Caco-2 (cell line): Measurements from ENCODE around the gene CRTAC1. TPM values are rescaled to one million over a fixed set of nuclear protein-coding genes. Genes with fewer than 3 reads are reported as not detected.

Experiments
- BruUV-seq: library from RNA; stranded (reverse); fragments of 400-500 nt; replicated peaks from 2 replicates; lab custom pipeline; 2021; lab: Mats Ljungman, UMichigan
- CTCF ChIA-PET: fragments of 300-600 bp; sonication (Branson Sonifier 250); formaldehyde crosslinking; loops from one replicate; lab custom pipeline; 2022; ENCODE audit warnings: antibody characterized with exemption; lab: Charles Lee
- POLR2A ChIA-PET: fragments of 300-600 bp; sonication (Branson Sonifier 250); formaldehyde crosslinking; loops from one replicate; lab custom pipeline; 2022; ENCODE audit warnings: antibody characterized with exemption; lab: Charles Lee
- DNase-seq, 2 experiments: peaks; one replicate each; pipeline versions ENCODE4 v3.0.0 to v3.0.0-alpha.2; 2020 to 2022
- H3K27me3 ChIP-seq: replicated peaks from 2 replicates; pipeline ENCODE4 v1.6.0; 2011; ENCODE audit warnings: low read length; ENCODE audit not compliant: control insufficient read depth, insufficient read depth
- H3K36me3 ChIP-seq: 2 replicates; pipeline ENCODE4 v1.5.1; 2011; ENCODE audit warnings: low read length; ENCODE audit not compliant: control insufficient read depth, insufficient read depth
- H3K4me1 ChIP-seq: fragments of 250-450 bp; sonication (Bioruptor Pico); 2 replicates; pipeline ENCODE4 v1.5.1; 2020; ENCODE audit warnings: mild to moderate bottlenecking
- H3K4me3 ChIP-seq: 2 replicates; pipeline ENCODE4 v1.5.1; 2011; ENCODE audit warnings: low read depth, mild to moderate bottlenecking, control low read depth, low read length
- H3K9me3 ChIP-seq: fragments of 250-450 bp; sonication (Bioruptor Pico); 2 replicates; pipeline ENCODE4 v1.5.1; 2020; ENCODE audit warnings: mild to moderate bottlenecking, moderate library complexity
- H3K27ac Mint-ChIP-seq: one replicate; pipeline ENCODE4 v1.8.0; 2022; ENCODE audit warnings: mixed read lengths; ENCODE audit not compliant: unreplicated experiment
- H3K27me3 Mint-ChIP-seq: one replicate; pipeline ENCODE4 v1.8.0; 2022; ENCODE audit warnings: mixed read lengths; ENCODE audit not compliant: insufficient read depth, unreplicated experiment
- H3K36me3 Mint-ChIP-seq: one replicate; pipeline ENCODE4 v1.8.0; 2022; ENCODE audit warnings: mild to moderate bottlenecking, mixed read lengths; ENCODE audit not compliant: insufficient read depth, unreplicated experiment
- H3K4me1 Mint-ChIP-seq: one replicate; pipeline ENCODE4 v1.8.0; 2022; ENCODE audit warnings: low read depth, mixed read lengths; ENCODE audit not compliant: unreplicated experiment
- H3K4me3 Mint-ChIP-seq: one replicate; pipeline ENCODE4 v1.8.0; 2022; ENCODE audit warnings: mild to moderate bottlenecking, moderate library complexity, mixed read lengths; ENCODE audit not compliant: unreplicated experiment
- H3K9me3 Mint-ChIP-seq: one replicate; pipeline ENCODE4 v1.8.0; 2022; ENCODE audit warnings: mixed read lengths; ENCODE audit not compliant: unreplicated experiment
- CTCF ChIP-seq, 2 experiments: fragments of 200-600 bp in 1 of 2; IDR thresholded peaks; 1 replicate in 1 of 2; 2 replicates in 1 of 2; pipeline versions ENCODE4 v1.5.1 to v1.8.0; 2011 to 2022; ENCODE audit warnings: antibody characterized with exemption in 1 of 2, control low read depth in 1 of 2, inconsistent platforms in 1 of 2, low read depth in 1 of 2, low read length in 1 of 2, mild to moderate bottlenecking in 1 of 2, moderate library complexity in 1 of 2; ENCODE audit not compliant: insufficient read depth in 1 of 2, severe bottlenecking in 1 of 2, unreplicated experiment in 1 of 2
- intact Hi-C: fragments of 100-400 bp; cut with micrococcal nuclease; formaldehyde crosslinking; loops from one replicate; pipeline ENCODE4 v1.10.0; 2022; ENCODE audit not compliant: unreplicated experiment
- total RNA-seq: library from RNA; stranded (reverse); gene quantifications from 2 replicates; pipeline ENCODE4 v1.2.3, GENCODE V29; 2022

The CRTAC1 gene
- total RNA-seq, 1 experiment from 2014 or later, result not detected

GRCh38 chr10:97822261-97822687 is 208.1 kb downstream of the CRTAC1 start:
- CTCF ChIA-PET, result no interaction called here
- Mint-ChIP-seq H3K27ac (no peak overlapping the region), H3K9me3 (no peaks in the 10 kb centered on the region), H3K27me3 (no peaks in the 10 kb centered on the region), H3K36me3 (no peaks in the 10 kb centered on the region), H3K4me3 (no peak overlapping the region), H3K4me1 (no peaks in the 10 kb centered on the region)
- Histone ChIP-seq H3K9me3 (no peaks in the 10 kb centered on the region), H3K4me3 (no peak overlapping the region), H3K4me1 (no peaks in the 10 kb centered on the region), H3K36me3 (no peaks in the 10 kb centered on the region), H3K27me3 (no peaks in the 10 kb centered on the region)
- TF ChIP-seq CTCF (IDR thresholded peaks at IDR 0.05; ENCODE audit: insufficient read depth in 1 of 2, low read depth in 1 of 2, low read length in 1 of 2, severe bottlenecking in 1 of 2, unreplicated experiment in 1 of 2), result no peak
- DNase-seq, result no peak
- intact Hi-C loops, result no loop called here
- POLR2A ChIA-PET, result no interaction called here
- BruUV-seq, result no TSS peak

- intact Hi-C loops, result no loop called here
- no peaks in the 10 kb centered on the region for H3K4me1 ChIP-seq
- Mint-ChIP-seq H3K36me3 (no peaks in the 10 kb centered on the region), H3K9me3 (no peaks in the 10 kb centered on the region), H3K27me3 (no peaks in the 10 kb centered on the region), H3K4me1 (no peaks in the 10 kb centered on the region), H3K27ac (no peak overlapping the region), H3K4me3 (no peak overlapping the region)
- no peak for TF ChIP-seq CTCF (IDR thresholded peaks at IDR 0.05; ENCODE audit: insufficient read depth in 1 of 2, low read depth in 1 of 2, low read length in 1 of 2, severe bottlenecking in 1 of 2, unreplicated experiment in 1 of 2)
- no peaks in the 10 kb centered on the region for H3K9me3 ChIP-seq
- H3K4me3 ChIP-seq, result no peak overlapping the region
- H3K27me3 ChIP-seq, result no peaks in the 10 kb centered on the region
- ChIA-PET CTCF (no interaction called here), POLR2A (no interaction called here)
- no TSS peak for BruUV-seq
- H3K36me3 ChIP-seq, result no peaks in the 10 kb centered on the region
- DNase-seq, result no peak
Measured at GRCh38 chr10:97821308-97822038, 208.9 kb downstream of the CRTAC1 start.

GRCh38 chr10:97820096-97820704 is 210.2 kb downstream of the CRTAC1 start:
- Histone ChIP-seq H3K4me3 (no peak overlapping the region), H3K36me3 (no peaks in the 10 kb centered on the region), H3K9me3 (no peaks in the 10 kb centered on the region), H3K27me3 (no peaks in the 10 kb centered on the region), H3K4me1 (no peaks in the 10 kb centered on the region)
- ChIA-PET CTCF (no interaction called here), POLR2A (no interaction called here)
- no peak for DNase-seq
- no peak overlapping the region for H3K27ac Mint-ChIP-seq
- no peaks in the 10 kb centered on the region for H3K36me3 Mint-ChIP-seq
- no peaks in the 10 kb centered on the region for H3K27me3 Mint-ChIP-seq
- H3K4me3 Mint-ChIP-seq, result no peak overlapping the region
- no peaks in the 10 kb centered on the region for H3K4me1 Mint-ChIP-seq
- no peak for TF ChIP-seq CTCF (IDR thresholded peaks at IDR 0.05; ENCODE audit: insufficient read depth in 1 of 2, low read depth in 1 of 2, low read length in 1 of 2, severe bottlenecking in 1 of 2, unreplicated experiment in 1 of 2)
- no peaks in the 10 kb centered on the region for H3K9me3 Mint-ChIP-seq
- no TSS peak for BruUV-seq
- intact Hi-C loops, result no loop called here
